ENCODE results near the gene SNAI3. TPM values are rescaled to one million over a fixed set of nuclear protein-coding genes. Genes with fewer than 3 reads are reported as not detected.
A peak's percentile ranks its signal among the peaks of the same experiment; 100 is the strongest.

SNAI3 gene
- total RNA-seq, 1 donor, result 6.0 TPM

DNA sequence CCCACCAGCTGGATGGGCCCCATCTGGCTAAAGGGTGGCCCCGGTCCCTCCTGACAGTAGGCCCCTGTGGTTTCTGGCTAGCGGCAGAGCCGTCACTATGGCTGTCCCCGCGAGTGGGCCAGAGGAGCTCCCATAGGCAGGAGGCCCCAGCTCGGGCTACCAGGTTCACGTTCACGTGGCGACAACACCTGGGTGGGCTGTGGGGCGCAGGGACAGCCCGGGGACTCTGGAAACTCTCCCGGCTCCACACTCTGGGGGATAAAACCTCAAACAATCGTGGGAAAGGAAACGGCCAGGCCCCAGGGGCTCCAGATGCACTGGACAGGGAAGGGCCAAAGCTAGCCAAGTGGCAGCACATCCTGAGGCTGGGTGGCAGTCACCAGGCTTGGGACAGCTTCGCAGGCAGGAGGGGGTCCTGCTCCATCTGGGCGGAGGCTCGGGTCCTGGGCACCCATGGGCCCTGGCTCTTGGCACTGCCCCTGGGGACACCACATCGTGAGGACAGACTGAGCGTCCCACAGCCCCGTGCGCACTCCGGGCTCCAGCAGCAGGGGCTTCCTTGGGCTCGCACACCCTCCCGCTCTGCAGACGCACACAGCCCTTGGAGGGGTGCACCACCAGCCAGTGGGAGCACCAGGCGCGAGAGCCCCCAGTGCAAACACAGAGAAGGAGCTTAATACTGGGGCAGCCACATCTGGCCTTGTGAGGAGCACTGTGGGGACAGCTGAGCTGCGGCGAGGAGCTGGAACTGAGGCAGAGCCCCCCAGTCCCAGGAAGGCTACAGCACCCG, 15.5 kb upstream of the SNAI3 start:
- H3K27me3 ChIP-seq (ENCODE audit: insufficient read depth, low read length), result no peaks in the 10 kb centered on the region
- peaks cover 83% of the 10 kb centered on the region for H3K4me1 ChIP-seq (ENCODE audit: insufficient read depth, low read length)
- H3K4me3 ChIP-seq (ENCODE audit: low read length), result peak overlapping the region; percentile 88
- H3K9me3 ChIP-seq (ENCODE audit: low read depth, low read length), result no peaks in the 10 kb centered on the region

DNA sequence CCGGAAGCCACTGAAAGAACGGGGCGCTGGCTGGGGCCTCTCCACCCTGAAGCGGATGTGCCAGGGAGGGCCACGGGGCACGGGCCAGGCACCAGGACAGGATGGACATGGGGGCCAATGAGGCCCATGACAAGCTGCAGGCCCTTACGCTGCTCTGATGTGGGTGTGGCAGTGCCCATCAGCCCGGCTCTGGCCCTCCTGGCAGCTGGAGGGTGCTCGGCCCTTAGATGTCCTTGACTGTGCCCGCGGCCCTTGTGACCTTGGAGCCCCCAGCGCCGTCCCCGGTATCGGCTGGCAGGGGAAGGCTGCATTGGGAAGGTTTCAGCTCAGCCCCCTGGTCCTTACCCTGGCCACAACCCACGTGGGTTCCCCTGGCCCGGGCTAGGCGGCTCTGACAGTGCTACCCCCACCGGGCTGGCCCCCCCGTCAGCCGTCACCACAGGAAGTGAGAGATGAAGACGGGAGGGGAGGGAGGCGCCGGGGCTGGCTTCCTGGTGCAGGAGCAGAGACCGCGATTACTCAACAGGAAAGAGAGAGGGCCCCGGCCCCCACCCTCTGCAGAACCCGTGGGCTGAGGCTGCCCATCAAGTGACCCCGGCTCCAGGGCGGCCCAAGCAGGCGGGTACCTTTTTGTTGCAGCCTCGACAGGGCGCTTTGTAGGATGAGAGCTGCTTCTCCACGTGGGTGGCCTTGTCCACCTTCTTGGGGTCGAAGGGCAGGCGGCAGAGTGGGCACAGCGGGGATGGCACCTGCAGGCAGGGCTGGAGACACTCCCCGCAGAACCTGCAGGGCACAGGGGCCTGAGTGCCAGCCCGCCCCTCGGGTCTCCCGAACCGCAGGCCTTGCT, 14.6 kb upstream of the SNAI3 start:
- peaks cover 79% of the 10 kb centered on the region for H3K4me1 ChIP-seq (ENCODE audit: insufficient read depth, low read length)
- no peaks in the 10 kb centered on the region for H3K9me3 ChIP-seq (ENCODE audit: low read depth, low read length)
- H3K4me3 ChIP-seq (ENCODE audit: low read length), result peak overlapping the region; percentile 88
- H3K27me3 ChIP-seq (ENCODE audit: insufficient read depth, low read length), result no peaks in the 10 kb centered on the region

DNA sequence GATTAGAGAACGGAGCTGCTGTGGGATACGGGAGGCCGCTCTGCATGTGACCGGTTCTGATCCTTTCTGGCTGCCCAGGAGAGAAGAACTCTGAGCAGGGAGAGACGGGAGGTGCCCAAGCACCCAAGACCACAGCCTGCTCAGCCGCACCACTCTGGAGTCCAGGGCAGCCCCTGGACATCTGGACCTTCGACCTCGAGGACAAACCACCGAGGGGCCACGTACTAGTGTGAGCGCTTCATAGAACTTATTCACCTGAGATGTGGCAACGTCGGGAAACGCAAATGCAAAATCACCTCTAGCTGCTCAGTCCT, 14.0 kb upstream of the SNAI3 start:
- H3K4me3 ChIP-seq (ENCODE audit: low read length), result peak overlapping the region; percentile 88
- H3K27me3 ChIP-seq (ENCODE audit: insufficient read depth, low read length), result no peaks in the 10 kb centered on the region
- H3K9me3 ChIP-seq (ENCODE audit: low read depth, low read length), result no peaks in the 10 kb centered on the region
- H3K4me1 ChIP-seq (ENCODE audit: insufficient read depth, low read length), result peaks cover 78% of the 10 kb centered on the region

DNA sequence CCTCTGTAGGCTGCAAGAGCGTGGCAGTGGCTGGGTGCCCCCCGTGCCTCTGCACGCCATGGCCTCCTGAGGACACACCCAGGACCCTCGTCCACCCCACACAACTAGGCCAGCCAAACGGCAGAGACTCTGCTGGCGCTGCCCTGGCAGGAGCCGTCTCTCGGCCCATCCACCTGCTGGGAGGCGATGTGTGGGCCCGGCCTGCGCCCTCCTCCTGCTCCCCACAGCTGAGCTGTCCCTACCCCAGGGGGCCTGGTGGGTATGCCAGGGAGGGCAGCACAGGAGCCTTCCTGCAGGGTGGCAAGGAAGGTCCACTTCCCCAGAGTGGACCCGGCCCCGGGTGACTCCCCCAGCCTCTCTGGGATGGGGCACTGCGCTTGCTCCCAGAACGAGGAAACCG, 12.9 kb upstream of the SNAI3 start:
- H3K9me3 ChIP-seq (ENCODE audit: low read depth, low read length), result no peaks in the 10 kb centered on the region
- H3K27me3 ChIP-seq (ENCODE audit: insufficient read depth, low read length), result no peaks in the 10 kb centered on the region
- peaks cover 67% of the 10 kb centered on the region for H3K4me1 ChIP-seq (ENCODE audit: insufficient read depth, low read length)
- H3K4me3 ChIP-seq (ENCODE audit: low read length), result no peak overlapping the region

DNA sequence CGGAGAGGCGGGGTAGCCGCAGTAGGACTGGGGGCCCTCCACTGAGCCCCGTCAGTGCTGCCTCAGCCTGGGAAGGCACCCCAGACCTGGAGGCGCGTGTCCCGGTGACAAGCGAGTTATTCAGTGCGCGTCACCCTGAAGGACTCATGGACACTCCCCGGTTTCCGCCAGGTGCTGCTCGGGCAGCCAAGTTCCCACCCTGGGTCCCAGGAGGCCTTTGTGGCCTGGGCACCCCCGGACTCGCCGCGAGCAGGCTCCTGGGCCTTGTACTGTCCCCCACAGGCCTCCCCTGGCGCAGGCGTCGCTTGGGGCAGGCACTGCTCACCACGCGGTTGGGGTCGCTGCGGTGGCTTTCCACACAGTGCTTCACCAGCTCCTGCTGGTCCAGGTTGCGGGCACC, 12.3 kb upstream of the SNAI3 start:
- Histone ChIP-seq H3K9me3 (ENCODE audit: low read depth, low read length) (no peaks in the 10 kb centered on the region), H3K4me3 (ENCODE audit: low read length) (no peak overlapping the region), H3K4me1 (ENCODE audit: insufficient read depth, low read length) (peaks cover 66% of the 10 kb centered on the region), H3K27me3 (ENCODE audit: insufficient read depth, low read length) (no peaks in the 10 kb centered on the region)

DNA sequence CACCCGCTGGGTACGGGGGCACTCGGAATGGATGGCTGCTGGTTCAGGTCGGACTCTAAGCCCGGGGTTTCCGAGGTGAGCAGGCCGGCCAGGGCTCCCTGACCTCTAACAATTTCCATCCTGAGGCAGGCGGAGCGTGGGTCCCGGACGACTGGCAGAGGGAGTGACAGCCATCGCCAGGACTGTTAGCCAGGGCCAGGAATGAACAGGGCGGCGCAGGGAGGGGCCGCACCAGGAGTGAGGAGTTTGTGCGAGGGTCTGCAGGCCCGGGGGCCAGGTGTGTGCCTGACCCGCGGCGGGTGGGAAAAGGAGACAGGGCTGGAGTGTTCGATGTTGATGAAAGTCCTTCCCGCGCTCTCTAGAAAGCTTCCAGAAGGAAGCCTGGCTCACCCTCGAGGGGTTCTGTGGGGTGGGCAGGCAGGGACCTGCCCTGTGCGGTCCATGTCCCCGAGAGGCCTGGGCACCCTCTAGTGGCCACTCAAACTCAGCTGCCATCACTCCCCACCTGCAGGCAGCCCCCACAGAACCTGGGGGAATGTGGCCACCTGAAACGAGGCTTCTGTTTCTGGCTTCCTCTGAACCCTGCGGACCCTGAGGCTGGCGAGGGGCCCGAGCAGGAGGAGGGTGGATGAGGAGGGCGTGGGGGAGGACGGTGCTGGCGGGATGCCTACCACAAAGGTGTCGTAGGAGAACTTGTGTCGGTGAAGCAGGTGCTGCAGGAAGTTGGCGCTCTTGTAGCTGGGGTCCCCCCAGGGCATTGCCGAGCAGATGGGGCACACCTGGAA, 11.7 kb upstream of the SNAI3 start:
- Histone ChIP-seq H3K9me3 (ENCODE audit: low read depth, low read length) (no peaks in the 10 kb centered on the region), H3K27me3 (ENCODE audit: insufficient read depth, low read length) (no peaks in the 10 kb centered on the region), H3K4me3 (ENCODE audit: low read length) (no peak overlapping the region), H3K4me1 (ENCODE audit: insufficient read depth, low read length) (peaks cover 65% of the 10 kb centered on the region)

DNA sequence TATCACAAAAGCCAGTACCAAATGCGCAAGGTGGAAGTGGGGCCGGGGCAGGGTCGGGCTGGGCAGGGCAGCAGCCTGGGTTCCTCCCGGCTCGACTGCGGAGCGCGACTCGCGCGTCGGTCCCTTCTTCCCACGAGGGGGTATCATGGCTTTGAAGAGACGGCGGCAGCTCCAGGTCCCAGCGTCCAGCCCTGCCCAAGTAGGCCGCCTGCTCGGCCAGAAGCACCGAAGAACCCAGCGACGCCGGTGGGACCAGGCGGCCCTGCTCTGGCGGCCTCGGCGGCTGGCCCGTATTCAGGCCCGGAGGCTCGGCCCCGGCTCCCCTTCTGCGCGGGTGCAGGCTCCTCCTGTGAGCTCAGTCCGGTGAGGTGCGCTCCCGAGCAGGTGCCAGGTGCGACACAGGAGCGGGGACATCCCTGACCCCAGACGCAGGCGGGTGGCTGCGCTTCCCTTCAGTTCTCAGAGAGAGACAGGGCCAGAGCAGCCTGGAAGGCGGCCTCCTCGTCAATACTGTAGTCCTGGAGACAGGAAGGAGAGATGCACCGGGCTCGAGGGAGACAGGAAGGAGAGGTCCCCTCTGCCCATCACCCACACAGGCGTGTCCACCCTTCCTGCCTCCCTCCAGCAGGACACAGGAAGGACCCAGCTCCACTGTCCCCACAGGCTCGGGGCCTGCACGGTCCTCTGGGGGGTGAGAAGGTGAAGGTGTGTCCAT, 11.0 kb upstream of the SNAI3 start:
- peaks cover 65% of the 10 kb centered on the region for H3K4me1 ChIP-seq (ENCODE audit: insufficient read depth, low read length)
- H3K27me3 ChIP-seq (ENCODE audit: insufficient read depth, low read length), result no peaks in the 10 kb centered on the region
- H3K9me3 ChIP-seq (ENCODE audit: low read depth, low read length), result no peaks in the 10 kb centered on the region
- no peak overlapping the region for H3K4me3 ChIP-seq (ENCODE audit: low read length)

DNA sequence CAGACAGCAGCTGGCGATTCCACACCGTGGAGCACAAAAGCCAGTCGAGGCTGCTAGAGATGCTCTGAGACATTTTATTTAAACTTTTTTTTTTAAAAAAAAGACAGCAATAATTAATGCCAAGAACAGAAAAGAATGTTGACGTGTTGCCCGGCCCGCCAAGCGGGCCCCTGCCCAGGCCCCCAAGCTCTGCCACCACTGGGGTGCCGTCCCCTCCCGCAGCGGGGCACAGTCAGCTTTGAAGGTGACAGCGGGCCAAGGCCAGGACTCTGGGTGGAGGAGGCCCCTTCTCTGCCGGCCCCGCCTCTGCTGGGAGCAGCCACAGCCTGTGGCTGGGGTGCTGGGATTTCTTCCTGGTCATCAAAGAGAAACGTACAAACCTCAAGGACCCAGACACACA, 10.1 kb upstream of the SNAI3 start:
- no peak overlapping the region for H3K4me3 ChIP-seq (ENCODE audit: low read length)
- H3K27me3 ChIP-seq (ENCODE audit: insufficient read depth, low read length), result no peaks in the 10 kb centered on the region
- peaks cover 65% of the 10 kb centered on the region for H3K4me1 ChIP-seq (ENCODE audit: insufficient read depth, low read length)
- no peaks in the 10 kb centered on the region for H3K9me3 ChIP-seq (ENCODE audit: low read depth, low read length)

DNA sequence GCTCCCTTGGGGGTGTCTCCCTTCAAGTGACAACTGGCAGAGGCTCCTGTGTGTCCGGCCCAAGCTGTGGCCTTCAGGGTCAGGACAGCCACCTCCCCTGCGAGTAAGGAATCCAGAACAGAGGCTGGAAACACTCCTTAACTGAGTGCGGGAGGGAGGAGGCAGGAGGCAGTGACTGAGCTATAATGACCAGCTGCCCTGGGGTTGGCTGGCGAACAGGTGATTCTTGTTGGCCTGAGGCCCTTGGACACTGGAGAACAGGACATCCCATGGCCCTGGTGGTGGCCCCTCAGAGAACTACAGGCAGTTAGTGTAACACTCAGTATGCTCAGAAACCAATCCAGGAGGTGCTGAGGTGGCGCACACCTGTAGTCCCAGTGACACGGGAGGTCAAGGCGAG, 9.4 kb upstream of the SNAI3 start:
- H3K4me1 ChIP-seq (ENCODE audit: insufficient read depth, low read length), result peaks cover 66% of the 10 kb centered on the region
- H3K27me3 ChIP-seq (ENCODE audit: insufficient read depth, low read length), result no peaks in the 10 kb centered on the region
- no peaks in the 10 kb centered on the region for H3K9me3 ChIP-seq (ENCODE audit: low read depth, low read length)
- H3K4me3 ChIP-seq (ENCODE audit: low read length), result no peak overlapping the region

DNA sequence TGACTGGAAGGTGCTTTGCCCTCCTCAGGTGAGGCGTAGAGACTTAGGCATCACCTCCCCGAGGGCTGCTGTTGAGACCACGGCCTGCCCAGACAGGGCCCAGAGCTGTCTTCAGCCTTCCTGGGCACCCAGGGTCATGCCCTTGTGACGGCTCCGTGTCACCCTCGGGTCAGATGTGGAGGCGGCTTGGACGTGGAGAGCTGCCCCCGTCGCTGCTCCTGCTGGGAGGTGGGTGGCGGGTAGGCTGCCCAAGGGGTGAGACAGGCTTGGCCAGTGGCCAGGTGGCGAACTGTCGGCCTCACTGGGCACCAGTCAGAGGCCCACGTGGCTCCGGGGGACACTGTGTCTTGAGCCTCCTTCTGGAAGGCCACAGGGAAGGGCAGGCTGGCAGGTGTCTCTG, 8.9 kb upstream of the SNAI3 start:
- peaks cover 62% of the 10 kb centered on the region for H3K4me1 ChIP-seq (ENCODE audit: insufficient read depth, low read length)
- H3K27me3 ChIP-seq (ENCODE audit: insufficient read depth, low read length), result no peaks in the 10 kb centered on the region
- no peaks in the 10 kb centered on the region for H3K9me3 ChIP-seq (ENCODE audit: low read depth, low read length)
- H3K4me3 ChIP-seq (ENCODE audit: low read length), result no peak overlapping the region

DNA sequence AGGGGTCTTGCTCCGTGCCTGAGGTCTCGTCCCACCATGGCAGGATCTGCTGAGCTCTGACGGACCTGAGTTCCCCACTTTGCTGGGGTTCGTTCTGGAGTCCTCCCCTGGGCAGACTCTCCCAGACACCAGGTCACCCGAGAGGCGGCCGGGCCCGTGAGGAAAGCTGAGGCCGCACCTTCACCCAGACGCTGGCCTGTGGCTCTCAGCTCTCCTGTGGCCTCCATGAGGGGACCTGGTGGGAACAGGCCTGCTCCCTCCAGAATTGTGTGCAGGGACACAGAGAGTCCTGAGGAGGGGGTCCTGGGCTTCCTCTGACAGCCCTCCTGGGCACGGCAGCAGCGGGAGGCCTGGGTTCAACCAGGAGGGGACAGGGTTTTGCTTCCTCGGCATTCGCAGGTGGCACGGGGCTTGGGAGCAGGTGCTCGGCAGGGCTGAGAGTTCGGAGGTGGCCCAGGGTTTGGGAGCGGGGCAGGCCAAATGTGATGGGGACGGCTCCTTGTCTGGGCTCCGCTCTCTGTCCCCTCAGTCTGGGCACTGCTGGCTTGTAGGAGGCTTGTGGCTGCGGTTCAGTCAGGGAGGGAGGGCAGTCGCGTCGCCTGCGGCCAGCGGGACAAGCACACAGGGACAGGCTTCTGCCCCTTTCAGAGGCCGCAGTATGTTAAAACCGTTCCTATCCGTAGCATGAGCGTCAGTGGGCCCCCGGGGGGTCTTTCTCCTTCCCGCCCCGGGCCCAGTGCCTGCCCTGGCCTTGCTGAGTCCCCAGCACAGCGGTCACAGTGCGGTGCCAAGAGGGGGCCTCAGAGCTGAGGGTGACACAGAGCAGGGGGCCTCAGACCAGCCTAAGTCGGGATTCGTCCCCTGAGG, 8.1 kb upstream of the SNAI3 start:
- no peaks in the 10 kb centered on the region for H3K9me3 ChIP-seq (ENCODE audit: low read depth, low read length)
- no peak overlapping the region for H3K4me3 ChIP-seq (ENCODE audit: low read length)
- H3K27me3 ChIP-seq (ENCODE audit: insufficient read depth, low read length), result no peaks in the 10 kb centered on the region
- H3K4me1 ChIP-seq (ENCODE audit: insufficient read depth, low read length), result peaks cover 54% of the 10 kb centered on the region

DNA sequence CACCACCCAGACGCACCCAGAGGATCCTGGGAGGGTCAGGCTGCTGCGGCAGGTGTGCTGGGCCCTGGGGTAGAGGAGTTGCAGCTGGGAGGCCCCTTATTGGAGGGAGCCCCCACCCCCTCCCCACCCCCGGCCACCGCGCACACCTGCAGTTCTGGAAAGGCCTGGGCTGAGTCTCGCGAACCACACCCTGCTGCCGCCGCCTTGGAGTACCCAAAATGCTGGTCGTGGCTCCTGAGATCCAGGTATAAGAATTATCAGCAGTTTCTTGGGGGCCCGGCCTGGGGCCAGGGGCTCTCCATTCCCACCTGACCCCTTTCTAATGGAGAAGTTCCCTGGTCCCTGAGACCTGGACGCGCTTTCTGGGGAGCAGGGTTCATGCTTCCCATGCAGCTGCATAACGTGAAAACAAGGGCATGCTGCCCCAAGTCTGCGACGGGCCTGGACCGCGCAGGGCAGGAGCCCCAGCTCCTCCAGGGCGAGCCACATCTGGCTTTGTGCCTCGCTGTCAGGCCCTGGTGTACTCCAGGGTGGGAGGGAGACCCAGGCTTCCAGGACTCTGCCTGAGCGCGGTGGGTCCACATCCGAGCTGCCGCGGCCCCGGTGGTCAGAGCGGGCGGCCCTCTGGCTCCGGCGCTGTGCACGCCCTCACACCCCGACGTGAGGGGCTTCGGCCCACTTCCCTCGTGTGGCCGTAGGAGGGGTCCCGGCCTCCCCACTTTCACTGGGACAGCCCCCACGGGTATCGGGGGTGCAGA, 7.3 kb upstream of the SNAI3 start:
- H3K4me1 ChIP-seq (ENCODE audit: insufficient read depth, low read length), result peaks cover 46% of the 10 kb centered on the region

DNA sequence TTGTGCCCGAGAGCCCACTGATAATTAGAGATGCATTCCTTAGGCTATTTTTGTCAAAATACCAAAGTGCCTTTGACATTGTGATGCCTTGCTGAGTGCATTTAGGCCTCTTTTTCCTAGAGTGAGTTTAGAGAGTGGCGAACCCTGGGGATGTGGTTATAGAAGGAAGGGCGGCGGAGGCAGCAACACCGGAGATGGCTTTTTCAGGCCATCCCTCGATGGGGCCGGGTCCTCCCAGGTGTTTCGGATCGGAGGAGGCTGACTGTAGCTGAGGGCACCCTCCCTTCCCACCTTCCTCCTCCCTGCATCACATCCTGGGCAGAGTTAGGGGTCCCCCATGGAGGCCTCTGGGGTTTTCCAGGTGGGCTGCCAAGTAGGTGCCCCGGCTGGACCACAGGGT, 6.6 kb upstream of the SNAI3 start:
- Histone ChIP-seq H3K4me1 (ENCODE audit: insufficient read depth, low read length) (peaks cover 38% of the 10 kb centered on the region), H3K27me3 (ENCODE audit: insufficient read depth, low read length) (no peaks in the 10 kb centered on the region), H3K4me3 (ENCODE audit: low read length) (no peak overlapping the region), H3K9me3 (ENCODE audit: low read depth, low read length) (no peaks in the 10 kb centered on the region)

More for the DNA sequence above, 7.3 kb upstream of the SNAI3 start:
- H3K4me3 ChIP-seq (ENCODE audit: low read length), result no peak overlapping the region
- no peaks in the 10 kb centered on the region for H3K27me3 ChIP-seq (ENCODE audit: insufficient read depth, low read length)
- H3K9me3 ChIP-seq (ENCODE audit: low read depth, low read length), result no peaks in the 10 kb centered on the region
